GM12878 (cell line): Measurements from ENCODE around the gene UGT1A8. TPM values are rescaled to one million over a fixed set of nuclear protein-coding genes. Genes with fewer than 3 reads are reported as not detected.

ENCODE experiments used
- ATAC-seq: fragments of 200-7000 bp; cut with Tn5 transposase; 3 replicates; pipeline ENCODE4 v1.9.1; 2020; ENCODE audit warnings: mild to moderate bottlenecking, moderate library complexity
- BruUV-seq: library from RNA; stranded (reverse); fragments of 400-500 nt; replicated peaks from 2 replicates; lab custom pipeline; 2021; lab: Mats Ljungman, UMichigan
- CTCF ChIA-PET: fragments of 300-600 bp; sonication (Branson Sonifier 250); formaldehyde crosslinking; extraction: SDS; loops from one replicate; lab custom pipeline; 2021; ENCODE audit warnings: inconsistent platforms; lab: Yijun Ruan, JAX
- POLR2A ChIA-PET: fragments of 350-600 bp; formaldehyde crosslinking; extraction: SDS; loops from one replicate; lab custom pipeline; 2021; ENCODE audit warnings: inconsistent platforms; lab: Charles Lee
- RAD21 ChIA-PET: fragments of 300-600 bp; sonication (Branson Sonifier 250); formaldehyde crosslinking; loops from one replicate; lab custom pipeline; 2023; ENCODE audit warnings: antibody characterized with exemption; ENCODE audit not compliant: unreplicated experiment; lab: Charles Lee
- SMC1A ChIA-PET: fragments of 300-600 bp; sonication (Branson Sonifier 250); formaldehyde crosslinking; loops from one replicate; lab custom pipeline; 2023; ENCODE audit not compliant: unreplicated experiment, uncharacterized antibody; lab: Charles Lee
- DNase-seq: peaks from one replicate; pipeline ENCODE4 v3.0.0-alpha.2; 2011; ENCODE audit warnings: low read depth, low spot score
- FAIRE-seq: peaks from 3 replicates; lab custom pipeline; 2011; peaks lifted over from hg19 to GRCh38; lab: Jason Lieb, UNC
- H2AFZ ChIP-seq: 2 replicates; pipeline ENCODE4 v1.6.0; 2011; ENCODE audit warnings: low read depth, low read length, control low read depth; ENCODE audit not compliant: control insufficient read depth
- H3K27ac ChIP-seq: 2 replicates; pipeline ENCODE4 v1.5.1; 2011; ENCODE audit warnings: control low read depth; ENCODE audit not compliant: control insufficient read depth, insufficient read depth
- H3K27me3 ChIP-seq, 2 experiments: replicated peaks in 1 of 2; 2 replicates each; pipeline versions ENCODE4 v1.6.0 to v1.6.1; 2011; ENCODE audit warnings: low read length in 1 of 2; ENCODE audit not compliant: control insufficient read depth in 2 of 2, insufficient read depth in 2 of 2
- H3K36me3 ChIP-seq, 2 experiments: 2 replicates each; pipeline ENCODE4 v1.5.1; 2011; ENCODE audit warnings: low read length in 1 of 2; ENCODE audit not compliant: control insufficient read depth in 2 of 2, insufficient read depth in 2 of 2
- H3K4me1 ChIP-seq: 2 replicates; pipeline ENCODE4 v1.6.1; 2011; ENCODE audit warnings: mild to moderate bottlenecking, low read length, moderate library complexity, mixed read lengths; ENCODE audit not compliant: control insufficient read depth, insufficient read depth
- H3K4me2 ChIP-seq: 2 replicates; pipeline ENCODE4 v1.6.0; 2011; ENCODE audit warnings: control low read depth; ENCODE audit not compliant: control insufficient read depth, insufficient read depth
- H3K4me3 ChIP-seq: fragments of 200-600 bp; sonication (generic); 2 replicates; pipeline ENCODE4 v1.5.1; 2016
- H3K79me2 ChIP-seq: 2 replicates; pipeline ENCODE4 v1.6.0; 2011; ENCODE audit warnings: low read length; ENCODE audit not compliant: control insufficient read depth, insufficient read depth
- H3K9ac ChIP-seq: 2 replicates; pipeline ENCODE4 v1.8.0; 2011; ENCODE audit warnings: low read length, control low read depth, mixed read lengths; ENCODE audit not compliant: control insufficient read depth, insufficient read depth
- H3K9me3 ChIP-seq: replicated peaks from 3 replicates; pipeline ENCODE4 v1.5.1; 2011; ENCODE audit warnings: mild to moderate bottlenecking, low read length; ENCODE audit not compliant: control insufficient read depth, insufficient read depth
- H4K20me1 ChIP-seq: 2 replicates; pipeline ENCODE4 v1.6.0; 2011; ENCODE audit not compliant: control insufficient read depth, insufficient read depth
- BCL11A ChIP-seq: IDR thresholded peaks from 2 replicates; pipeline ENCODE4 v1.6.1; 2011; ENCODE audit warnings: low read depth, low read length
- BHLHE40 ChIP-seq, 2 experiments: fragments of 450-650 bp in 1 of 2; IDR thresholded peaks; 2 replicates each; pipeline ENCODE4 v1.6.1; 2011 to 2017; ENCODE audit warnings: low read depth in 2 of 2, borderline replicate concordance in 1 of 2, improper control_type of control experiment in 1 of 2, low read length in 1 of 2, mild to moderate bottlenecking in 1 of 2
- EED ChIP-seq: sonication (generic); IDR thresholded peaks from 2 replicates; pipeline ENCODE4 v1.6.1; 2016; ENCODE audit warnings: antibody characterized with exemption, low read depth
- FOS ChIP-seq: IDR thresholded peaks from 3 replicates; pipeline ENCODE4 v1.6.1; 2011; ENCODE audit warnings: borderline replicate concordance; ENCODE audit not compliant: insufficient read length; ENCODE audit errors: extremely low read depth
- HSF1 ChIP-seq: fragments of 150-350 bp; IDR thresholded peaks from 2 replicates; pipeline ENCODE4 v1.6.1; 2014; ENCODE audit warnings: mild to moderate bottlenecking, low read depth, low read length
- KAT2A ChIP-seq: conservative IDR thresholded peaks from 2 replicates; pipeline ENCODE4 v1.6.1; 2011; ENCODE audit warnings: low read depth, low read length; ENCODE audit not compliant: control insufficient read depth
- NFXL1 ChIP-seq: fragments of 450-650 bp; IDR thresholded peaks from 2 replicates; pipeline ENCODE4 v1.6.1; 2017; ENCODE audit warnings: antibody characterized with exemption, mild to moderate bottlenecking, borderline replicate concordance
- POLR2A ChIP-seq: IDR thresholded peaks from 2 replicates; pipeline ENCODE4 v1.6.1; 2011; ENCODE audit warnings: low read depth, mild to moderate bottlenecking, low read length
- RB1 ChIP-seq: fragments of 450-650 bp; formaldehyde crosslinking; IDR thresholded peaks from 2 replicates; pipeline ENCODE4 v1.6.1; 2017; ENCODE audit warnings: mild to moderate bottlenecking, borderline replicate concordance
- SMARCA5 ChIP-seq: fragments of 450-650 bp; IDR thresholded peaks from 2 replicates; pipeline ENCODE4 v1.6.1; 2017; ENCODE audit warnings: mild to moderate bottlenecking
- STAT3 ChIP-seq: IDR thresholded peaks from 2 replicates; pipeline ENCODE4 v1.6.1; 2011; ENCODE audit warnings: low read depth, low read length, improper control_type of control experiment
- ZBTB4 ChIP-seq: fragments of 450-650 bp; formaldehyde crosslinking; IDR thresholded peaks from 2 replicates; pipeline ENCODE4 v1.4.0; 2022; ENCODE audit warnings: mild to moderate bottlenecking, moderate library complexity
- WGBS: methylation state at CpG from one replicate; pipeline ENCODE4 v1.1.6; 2016; ENCODE audit warnings: low lambda C conversion rate; ENCODE audit not compliant: insufficient replicate concordance, insufficient coverage; ENCODE audit errors: missing lambda C conversion rate; 5-methylcytosine and 5-hydroxymethylcytosine counted together
- in situ Hi-C: fragments of 300-500 bp; cut with MboI; formaldehyde crosslinking; loops from 9 replicates; pipeline ENCODE4 v1.14.3; 2018; ENCODE audit warnings: mixed read lengths
- intact Hi-C: fragments of 100-400 bp; cut with micrococcal nuclease; formaldehyde crosslinking; loops from one replicate; pipeline ENCODE4 v1.14.2; 2022; ENCODE audit not compliant: unreplicated experiment
- polyA plus RNA-seq, 11 experiments: library from polyadenylated mRNA; depleted of rRNA in 4 of 11; unstranded in 6 of 11; stranded (reverse) in 5 of 11; fragments of >200 nt; fragmentation: Nextera tagmentation in 4 of 11; fragmentation: Illumina TruSeq in 1 of 11; extraction: Ambion mirVana in 4 of 11; extraction: Trizol in 1 of 11; gene quantifications; 1 replicate in 1 of 11; 2 replicates in 10 of 11; pipeline versions ENCODE4 v1.2.1 to v1.2.3, GENCODE V29; 2011 to 2016; ENCODE audit warnings: inconsistent platforms in 2 of 11, missing spikeins in 2 of 11, low read depth in 1 of 11
- total RNA-seq, 4 experiments: library from RNA; depleted of rRNA in 3 of 4; stranded (reverse); fragments of >200 nt in 3 of 4; fragmentation: Illumina TruSeq in 1 of 4; extraction: Trizol in 1 of 4; gene quantifications; 2 replicates each; pipeline versions ENCODE4 v1.2.1 to v1.2.3, GENCODE V29; 2013 to 2021
- TF ChIP-seq, protein P1 (sequence below): IDR thresholded peaks from 2 replicates; pipeline ENCODE4 v1.6.1; 2012; ENCODE audit warnings: mild to moderate bottlenecking, low read depth, low read length

The UGT1A8 gene
- total and polyA plus RNA-seq, 10 of the 15 experiments (the other 5 are each of a cell fraction or from before 2014, with no cell fraction given), result not detected

DNA sequence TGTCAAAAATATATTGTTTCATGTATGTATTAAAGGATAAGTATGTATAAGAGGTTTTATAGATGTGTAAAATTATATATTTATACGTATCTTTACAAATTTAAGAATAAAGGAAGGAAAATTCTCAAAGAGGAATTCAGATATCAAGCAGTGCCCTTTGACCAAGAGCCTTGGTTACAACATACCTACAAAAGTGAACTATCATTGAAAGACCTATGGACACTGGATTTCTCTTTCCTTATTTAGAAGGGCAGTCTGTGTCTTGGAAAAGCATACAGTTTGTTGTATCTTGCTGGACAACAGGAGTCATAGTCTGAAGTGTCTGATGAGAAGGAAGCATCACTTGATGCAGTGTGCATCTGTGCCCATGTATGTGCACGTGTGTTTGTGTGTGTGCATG is 29.0 kb upstream of the UGT1A8 start:
- Histone ChIP-seq H3K79me2 (no peaks in the 10 kb centered on the region), H3K27me3 (no peaks in the 10 kb centered on the region), H3K9ac (no peak overlapping the region), H3K9me3 (peaks cover 4% of the 10 kb centered on the region), H3K4me2 (no peak overlapping the region), H3K36me3 (no peaks in the 10 kb centered on the region), H3K27ac (no peak overlapping the region), H3K4me3 (no peak overlapping the region), H4K20me1 (no peaks in the 10 kb centered on the region), H3K4me1 (peaks cover 16% of the 10 kb centered on the region), H2AFZ (no peak overlapping the region)
- in situ Hi-C loops (no loop called here), intact Hi-C loops (no loop called here)
- ChIA-PET CTCF (no interaction called here), SMC1A (interaction anchor here (0.6 kb wide), 1 partner anchor 914 kb away, joined by 3 read pairs; no protein-coding TSS in a partner anchor), POLR2A (no interaction called here), RAD21 (no interaction called here)
- 86% methylated on average over 2 of the region's 2 CpGs for WGBS
- no peak for TF ChIP-seq FOS
- no peak for TF ChIP-seq KAT2A
- TF ChIP-seq, protein P1, sequence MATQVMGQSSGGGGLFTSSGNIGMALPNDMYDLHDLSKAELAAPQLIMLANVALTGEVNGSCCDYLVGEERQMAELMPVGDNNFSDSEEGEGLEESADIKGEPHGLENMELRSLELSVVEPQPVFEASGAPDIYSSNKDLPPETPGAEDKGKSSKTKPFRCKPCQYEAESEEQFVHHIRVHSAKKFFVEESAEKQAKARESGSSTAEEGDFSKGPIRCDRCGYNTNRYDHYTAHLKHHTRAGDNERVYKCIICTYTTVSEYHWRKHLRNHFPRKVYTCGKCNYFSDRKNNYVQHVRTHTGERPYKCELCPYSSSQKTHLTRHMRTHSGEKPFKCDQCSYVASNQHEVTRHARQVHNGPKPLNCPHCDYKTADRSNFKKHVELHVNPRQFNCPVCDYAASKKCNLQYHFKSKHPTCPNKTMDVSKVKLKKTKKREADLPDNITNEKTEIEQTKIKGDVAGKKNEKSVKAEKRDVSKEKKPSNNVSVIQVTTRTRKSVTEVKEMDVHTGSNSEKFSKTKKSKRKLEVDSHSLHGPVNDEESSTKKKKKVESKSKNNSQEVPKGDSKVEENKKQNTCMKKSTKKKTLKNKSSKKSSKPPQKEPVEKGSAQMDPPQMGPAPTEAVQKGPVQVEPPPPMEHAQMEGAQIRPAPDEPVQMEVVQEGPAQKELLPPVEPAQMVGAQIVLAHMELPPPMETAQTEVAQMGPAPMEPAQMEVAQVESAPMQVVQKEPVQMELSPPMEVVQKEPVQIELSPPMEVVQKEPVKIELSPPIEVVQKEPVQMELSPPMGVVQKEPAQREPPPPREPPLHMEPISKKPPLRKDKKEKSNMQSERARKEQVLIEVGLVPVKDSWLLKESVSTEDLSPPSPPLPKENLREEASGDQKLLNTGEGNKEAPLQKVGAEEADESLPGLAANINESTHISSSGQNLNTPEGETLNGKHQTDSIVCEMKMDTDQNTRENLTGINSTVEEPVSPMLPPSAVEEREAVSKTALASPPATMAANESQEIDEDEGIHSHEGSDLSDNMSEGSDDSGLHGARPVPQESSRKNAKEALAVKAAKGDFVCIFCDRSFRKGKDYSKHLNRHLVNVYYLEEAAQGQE, result no peak
- no peak for TF ChIP-seq SMARCA5
- TF ChIP-seq EED, result no peak
- TF ChIP-seq NFXL1, result no peak
- no peak for TF ChIP-seq BHLHE40 (IDR thresholded peaks at IDR 0.05; ENCODE audit: borderline replicate concordance in 1 of 2, low read depth in 2 of 2, low read length in 1 of 2)
- no peak for TF ChIP-seq POLR2A
- no peak for TF ChIP-seq HSF1
- TF ChIP-seq STAT3, result no peak
- no peak for TF ChIP-seq RB1
- no peak for TF ChIP-seq BCL11A
- TF ChIP-seq ZBTB4 (CRISPR knock-in tag), result no peak
- FAIRE-seq (no peak), ATAC-seq (no peak), DNase-seq (no peak)
- BruUV-seq, result no TSS peak
